Measurements from ENCODE around the gene PAQR7.

Gene PAQR7, protein sequence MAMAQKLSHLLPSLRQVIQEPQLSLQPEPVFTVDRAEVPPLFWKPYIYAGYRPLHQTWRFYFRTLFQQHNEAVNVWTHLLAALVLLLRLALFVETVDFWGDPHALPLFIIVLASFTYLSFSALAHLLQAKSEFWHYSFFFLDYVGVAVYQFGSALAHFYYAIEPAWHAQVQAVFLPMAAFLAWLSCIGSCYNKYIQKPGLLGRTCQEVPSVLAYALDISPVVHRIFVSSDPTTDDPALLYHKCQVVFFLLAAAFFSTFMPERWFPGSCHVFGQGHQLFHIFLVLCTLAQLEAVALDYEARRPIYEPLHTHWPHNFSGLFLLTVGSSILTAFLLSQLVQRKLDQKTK

DNA sequence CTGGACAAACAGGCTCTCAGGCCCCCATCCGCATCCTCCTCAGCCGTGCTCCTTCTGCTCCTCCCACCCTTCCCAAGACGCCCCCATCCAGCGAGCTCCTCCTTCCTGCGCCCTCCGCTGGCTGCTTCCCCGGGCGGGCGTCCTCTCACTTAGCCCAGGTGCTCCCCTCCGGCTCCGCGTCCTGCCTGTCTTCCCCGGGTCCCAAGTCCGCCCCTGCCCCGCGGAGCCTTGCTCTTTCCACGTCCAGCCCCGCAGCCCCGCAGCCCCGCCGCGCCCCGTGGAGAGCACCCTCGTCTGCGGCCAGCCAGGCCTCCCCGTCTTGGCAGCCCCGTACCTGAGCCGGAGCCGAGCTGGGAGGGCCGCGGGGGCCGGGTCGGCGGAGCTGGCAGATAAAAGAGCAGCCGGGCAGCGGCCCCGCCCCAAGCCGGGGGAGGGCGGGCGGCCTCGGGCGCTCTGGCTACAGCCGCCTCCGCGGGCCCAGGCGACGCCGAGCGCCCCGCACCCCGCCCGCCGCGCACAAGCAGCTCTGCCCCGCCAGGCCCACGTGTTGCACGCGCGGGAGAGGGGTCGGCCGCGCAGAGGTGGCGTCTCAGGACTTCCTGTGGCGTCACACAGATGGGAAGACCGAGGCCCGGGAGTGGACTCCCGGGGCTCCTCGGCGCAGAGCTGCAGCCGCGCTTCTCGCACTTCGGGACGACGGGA lies at the start of gene PAQR7:
PAQR7 (minus strand) TSS at position 555 of the 702 bp plus-strand sequence. CDS start 11,869 bp downstream, outside the sequence.
- peak within 1 kb of the TSS; percentile 76 for H2AFZ ChIP-seq (ENCODE audit: low read depth)
- H3K79me2 ChIP-seq (ENCODE audit: insufficient read depth, low read depth): no peaks in the 10 kb centered on the region
- H3K36me3 ChIP-seq (ENCODE audit: insufficient read depth): no peaks in the 10 kb centered on the region
- peaks cover 17% of the 10 kb centered on the region for H3K4me1 ChIP-seq (ENCODE audit: low read depth, poor library complexity, severe bottlenecking)
- H4K20me1 ChIP-seq (ENCODE audit: insufficient read depth): no peaks in the 10 kb centered on the region
- H3K27me3 ChIP-seq (ENCODE audit: insufficient read depth, low read depth): 0 out of 2 replicates have a peak, but pooled peaks cover 4% of the 10 kb centered on the region
- no peak for TF ChIP-seq CTCF (conservative IDR thresholded peaks at IDR 0.05; ENCODE audit: low read depth, low read length)
- H3K27ac ChIP-seq: no peak within 1 kb of the TSS
- H3K9ac ChIP-seq: peak within 1 kb of the TSS; percentile 56; the same call in 1 of the 2 replicates
- H3K4me2 ChIP-seq: peak within 1 kb of the TSS; percentile 73
- peak within 1 kb of the TSS; percentile 83 for H3K4me3 ChIP-seq (IDR thresholded peaks at IDR 0.05; ENCODE audit: insufficient read depth, low read depth, low read length)

DNA sequence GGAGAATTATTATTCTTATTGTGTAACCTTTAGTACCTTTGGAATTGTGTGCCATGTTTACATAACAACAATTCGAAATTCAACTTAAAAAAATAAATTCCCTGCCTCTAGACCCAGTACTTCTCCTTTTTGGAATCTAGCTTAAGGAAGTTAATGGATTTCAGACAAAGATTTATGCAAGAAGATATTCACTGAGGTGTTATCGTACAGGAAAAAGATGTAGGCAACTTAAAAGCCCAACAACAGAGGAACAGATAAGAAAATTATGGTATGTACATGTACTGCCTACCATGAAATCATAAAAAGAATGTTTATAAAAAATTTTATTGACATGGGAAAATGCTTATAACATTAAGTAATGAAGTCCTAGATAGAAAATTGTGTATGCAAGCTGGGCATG lies 48.9 kb upstream of the PAQR7 start:
- Histone ChIP-seq H3K36me3 (ENCODE audit: insufficient read depth) (no peaks in the 10 kb centered on the region), H3K4me1 (ENCODE audit: low read depth, poor library complexity, severe bottlenecking) (no peaks in the 10 kb centered on the region), H3K79me2 (ENCODE audit: insufficient read depth, low read depth) (no peaks in the 10 kb centered on the region), H3K27me3 (ENCODE audit: insufficient read depth, low read depth) (no peaks in the 10 kb centered on the region), H2AFZ (ENCODE audit: low read depth) (no peak overlapping the region), H3K4me3 (IDR thresholded peaks at IDR 0.05; ENCODE audit: insufficient read depth, low read depth, low read length) (no peak overlapping the region), H3K4me2 (no peak overlapping the region), H3K9ac (no peak overlapping the region), H4K20me1 (ENCODE audit: insufficient read depth) (no peaks in the 10 kb centered on the region), H3K27ac (no peak overlapping the region)
- no peak for TF ChIP-seq CTCF (conservative IDR thresholded peaks at IDR 0.05; ENCODE audit: low read depth, low read length)

DNA sequence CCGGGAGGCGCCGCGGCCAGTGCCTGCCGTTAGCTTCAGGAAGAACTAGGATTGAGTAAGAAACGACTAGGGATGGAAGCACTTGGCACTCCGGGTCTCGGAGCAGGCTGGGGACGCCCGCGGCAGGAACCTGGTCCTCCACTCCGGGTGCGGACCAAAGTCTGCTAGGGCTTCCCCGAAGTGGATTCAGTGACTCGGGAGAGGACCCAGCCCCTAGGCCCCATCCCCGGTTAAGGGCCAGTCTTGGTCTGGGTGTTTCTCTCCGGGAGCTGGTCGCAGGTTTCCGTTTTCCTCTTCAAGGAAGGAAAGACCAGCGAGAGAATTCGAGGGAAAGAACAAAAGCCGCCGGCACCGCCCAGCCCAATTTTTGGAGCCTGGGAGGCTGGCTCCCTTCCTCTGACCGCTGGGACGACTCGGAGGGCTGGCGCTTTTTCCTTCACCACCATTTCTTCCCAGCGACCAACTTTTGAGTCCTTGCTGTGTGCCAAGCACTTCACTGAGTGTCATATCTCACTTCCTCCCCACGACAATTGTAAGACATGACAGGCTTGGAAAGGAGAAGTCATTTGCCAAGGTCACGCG lies 47.6 kb upstream of the PAQR7 start:
- H3K36me3 ChIP-seq (ENCODE audit: insufficient read depth): no peaks in the 10 kb centered on the region
- H4K20me1 ChIP-seq (ENCODE audit: insufficient read depth): no peaks in the 10 kb centered on the region
- no peaks in the 10 kb centered on the region for H3K4me1 ChIP-seq (ENCODE audit: low read depth, poor library complexity, severe bottlenecking)
- H3K9ac ChIP-seq: no peak overlapping the region
- no peaks in the 10 kb centered on the region for H3K79me2 ChIP-seq (ENCODE audit: insufficient read depth, low read depth)
- H3K4me3 ChIP-seq (IDR thresholded peaks at IDR 0.05; ENCODE audit: insufficient read depth, low read depth, low read length): no peak overlapping the region
- no peak overlapping the region for H3K4me2 ChIP-seq
- H3K27me3 ChIP-seq (ENCODE audit: insufficient read depth, low read depth): no peaks in the 10 kb centered on the region
- TF ChIP-seq CTCF (conservative IDR thresholded peaks at IDR 0.05; ENCODE audit: low read depth, low read length): no peak
- H3K27ac ChIP-seq: no peak overlapping the region
- no peak overlapping the region for H2AFZ ChIP-seq (ENCODE audit: low read depth)

GRCh38 chr1:25922056-25922970 lies 46.8 kb upstream of the PAQR7 start:
- H3K27ac ChIP-seq: no peak overlapping the region
- no peak overlapping the region for H2AFZ ChIP-seq (ENCODE audit: low read depth)
- no peaks in the 10 kb centered on the region for H3K79me2 ChIP-seq (ENCODE audit: insufficient read depth, low read depth)
- no peak overlapping the region for H3K4me3 ChIP-seq (IDR thresholded peaks at IDR 0.05; ENCODE audit: insufficient read depth, low read depth, low read length)
- H4K20me1 ChIP-seq (ENCODE audit: insufficient read depth): no peaks in the 10 kb centered on the region
- no peak for TF ChIP-seq CTCF (conservative IDR thresholded peaks at IDR 0.05; ENCODE audit: low read depth, low read length)
- no peak overlapping the region for H3K4me2 ChIP-seq
- H3K4me1 ChIP-seq (ENCODE audit: low read depth, poor library complexity, severe bottlenecking): no peaks in the 10 kb centered on the region
- no peak overlapping the region for H3K9ac ChIP-seq
- H3K36me3 ChIP-seq (ENCODE audit: insufficient read depth): no peaks in the 10 kb centered on the region
- H3K27me3 ChIP-seq (ENCODE audit: insufficient read depth, low read depth): no peaks in the 10 kb centered on the region
